NT2/D1 (cell line): ENCODE measurements around the gene MATK.

Experiments used
- DNase-seq: peaks from one replicate; pipeline ENCODE4 v3.0.0-alpha.2; 2011; ENCODE audit warnings: low read depth, low spot score
- H3K27me3 ChIP-seq: 2 replicates; pipeline ENCODE4 v1.6.0; 2011; ENCODE audit warnings: mild to moderate bottlenecking; ENCODE audit not compliant: insufficient read length, insufficient read depth
- H3K36me3 ChIP-seq: 2 replicates; pipeline ENCODE4 v1.6.1; 2011; ENCODE audit warnings: mild to moderate bottlenecking, low read length, mixed read lengths; ENCODE audit not compliant: insufficient read depth, insufficient read length
- H3K4me1 ChIP-seq: 2 replicates; pipeline ENCODE4 v1.5.1; 2011; ENCODE audit not compliant: insufficient read depth, insufficient read length
- H3K4me3 ChIP-seq: 2 replicates; pipeline ENCODE4 v1.5.1; 2011; ENCODE audit warnings: low read depth; ENCODE audit not compliant: insufficient read length
- H3K9ac ChIP-seq: 2 replicates; pipeline ENCODE4 v1.6.0; 2011; ENCODE audit warnings: low read depth; ENCODE audit not compliant: insufficient read length
- H3K9me3 ChIP-seq: 2 replicates; pipeline ENCODE4 v1.5.1; 2011; ENCODE audit warnings: mild to moderate bottlenecking, low read length; ENCODE audit not compliant: insufficient read depth
- SUZ12 ChIP-seq: IDR thresholded peaks from 2 replicates; pipeline ENCODE4 v1.6.1; 2011; ENCODE audit not compliant: insufficient read length, insufficient read depth; ENCODE audit errors: extremely low read depth
- YY1 ChIP-seq: IDR thresholded peaks from 2 replicates; pipeline ENCODE4 v1.6.1; 2011; ENCODE audit not compliant: insufficient read length, insufficient read depth
- ZNF274 ChIP-seq: IDR thresholded peaks from 2 replicates; pipeline ENCODE4 v1.6.1; 2011; ENCODE audit warnings: mild to moderate bottlenecking, low read depth, low read length

MATK gene

GRCh38 chr19:3784607-3785450 lies 1.4 kb downstream of the MATK start:
- Histone ChIP-seq H3K9ac (peak overlapping the region; percentile 21), H3K9me3 (no peaks in the 10 kb centered on the region), H3K4me1 (peaks cover 7% of the 10 kb centered on the region), H3K4me3 (peak overlapping the region; percentile 91), H3K27me3 (peaks cover 11% of the 10 kb centered on the region), H3K36me3 (no peaks in the 10 kb centered on the region)
- DNase-seq, result no peak
- TF ChIP-seq YY1 (no peak), ZNF274 (no peak), SUZ12 (no peak)

GRCh38 chr19:3783660-3784584 lies 2.3 kb downstream of the MATK start:
- H3K9ac ChIP-seq, result peak overlapping the region; percentile 25
- H3K9me3 ChIP-seq, result no peaks in the 10 kb centered on the region
- peaks cover 11% of the 10 kb centered on the region for H3K27me3 ChIP-seq
- DNase-seq, result peak; percentile 60
- H3K36me3 ChIP-seq, result no peaks in the 10 kb centered on the region
- peaks cover 9% of the 10 kb centered on the region for H3K4me1 ChIP-seq
- no peak overlapping the region for H3K4me3 ChIP-seq
- no peak for TF ChIP-seq ZNF274
- TF ChIP-seq YY1, result no peak
- no peak for TF ChIP-seq SUZ12

- peaks cover 11% of the 10 kb centered on the region for H3K27me3 ChIP-seq
- H3K4me1 ChIP-seq, result peaks cover 9% of the 10 kb centered on the region
- H3K4me3 ChIP-seq, result no peak overlapping the region
- no peak overlapping the region for H3K9ac ChIP-seq
- H3K36me3 ChIP-seq, result no peaks in the 10 kb centered on the region
- no peaks in the 10 kb centered on the region for H3K9me3 ChIP-seq
- TF ChIP-seq SUZ12 (no peak), ZNF274 (no peak), YY1 (no peak)
- no peak for DNase-seq
Measured at GRCh38 chr19:3782903-3783302, 3.3 kb downstream of the MATK start.

- TF ChIP-seq SUZ12 (no peak), ZNF274 (no peak), YY1 (no peak)
- Histone ChIP-seq H3K4me1 (peaks cover 9% of the 10 kb centered on the region), H3K36me3 (no peaks in the 10 kb centered on the region), H3K4me3 (no peak overlapping the region), H3K27me3 (peaks cover 11% of the 10 kb centered on the region), H3K9me3 (no peaks in the 10 kb centered on the region), H3K9ac (no peak overlapping the region)
- no peak for DNase-seq
Measured at GRCh38 chr19:3782330-3782729, 3.9 kb downstream of the MATK start.

GRCh38 chr19:3781603-3782002 lies 4.6 kb downstream of the MATK start:
- no peaks in the 10 kb centered on the region for H3K9me3 ChIP-seq
- no peak overlapping the region for H3K4me3 ChIP-seq
- H3K27me3 ChIP-seq, result peaks cover 8% of the 10 kb centered on the region
- H3K4me1 ChIP-seq, result peaks cover 9% of the 10 kb centered on the region
- no peak overlapping the region for H3K9ac ChIP-seq
- TF ChIP-seq ZNF274 (no peak), SUZ12 (no peak), YY1 (no peak)
- H3K36me3 ChIP-seq, result no peaks in the 10 kb centered on the region
- no peak for DNase-seq

GRCh38 chr19:3780786-3781304 lies 5.3 kb downstream of the MATK start:
- no peak for DNase-seq
- Histone ChIP-seq H3K27me3 (peaks cover 6% of the 10 kb centered on the region), H3K36me3 (no peaks in the 10 kb centered on the region), H3K9ac (no peak overlapping the region), H3K4me1 (peaks cover 9% of the 10 kb centered on the region), H3K4me3 (no peak overlapping the region), H3K9me3 (no peaks in the 10 kb centered on the region)
- TF ChIP-seq ZNF274 (no peak), SUZ12 (no peak), YY1 (no peak)
